Tibial nerve (tissue), 3 donors: ENCODE results near the gene MFSD12.

Source experiments
- POLR2A ChIP-seq, 2 donors: fragments of 450-650 bp; IDR thresholded peaks; one replicate each; pipeline ENCODE4 v1.6.1; 2017; ENCODE audit warnings: antibody characterized with exemption in 2 of 2, mild to moderate bottlenecking in 2 of 2, moderate library complexity in 2 of 2
- TF ChIP-seq, protein P1 (sequence below), 5 experiments: fragments of 200-600 bp in 3 of 5; fragments of 450-650 bp in 2 of 5; sonication (generic) in 3 of 5; IDR thresholded peaks; one replicate each; pipeline ENCODE4 v1.5.1; 2016 to 2019; ENCODE audit warnings: antibody characterized with exemption in 5 of 5, mild to moderate bottlenecking in 3 of 5, moderate library complexity in 2 of 5

GRCh38 chr19:3580156-3580934, 23.0 kb upstream of the MFSD12 start:
- TF ChIP-seq, protein P1, sequence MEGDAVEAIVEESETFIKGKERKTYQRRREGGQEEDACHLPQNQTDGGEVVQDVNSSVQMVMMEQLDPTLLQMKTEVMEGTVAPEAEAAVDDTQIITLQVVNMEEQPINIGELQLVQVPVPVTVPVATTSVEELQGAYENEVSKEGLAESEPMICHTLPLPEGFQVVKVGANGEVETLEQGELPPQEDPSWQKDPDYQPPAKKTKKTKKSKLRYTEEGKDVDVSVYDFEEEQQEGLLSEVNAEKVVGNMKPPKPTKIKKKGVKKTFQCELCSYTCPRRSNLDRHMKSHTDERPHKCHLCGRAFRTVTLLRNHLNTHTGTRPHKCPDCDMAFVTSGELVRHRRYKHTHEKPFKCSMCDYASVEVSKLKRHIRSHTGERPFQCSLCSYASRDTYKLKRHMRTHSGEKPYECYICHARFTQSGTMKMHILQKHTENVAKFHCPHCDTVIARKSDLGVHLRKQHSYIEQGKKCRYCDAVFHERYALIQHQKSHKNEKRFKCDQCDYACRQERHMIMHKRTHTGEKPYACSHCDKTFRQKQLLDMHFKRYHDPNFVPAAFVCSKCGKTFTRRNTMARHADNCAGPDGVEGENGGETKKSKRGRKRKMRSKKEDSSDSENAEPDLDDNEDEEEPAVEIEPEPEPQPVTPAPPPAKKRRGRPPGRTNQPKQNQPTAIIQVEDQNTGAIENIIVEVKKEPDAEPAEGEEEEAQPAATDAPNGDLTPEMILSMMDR (IDR thresholded peaks at IDR 0.05), result no peak
- TF ChIP-seq POLR2A (IDR thresholded peaks at IDR 0.05), result no peak
